ENCODE data around the gene RALA. TPM values are rescaled to one million over a fixed set of nuclear protein-coding genes. Genes with fewer than 3 reads are reported as not detected.

Gene RALA
- total RNA-seq, 1 experiment from 2014 or later = 27.3 TPM

DNA sequence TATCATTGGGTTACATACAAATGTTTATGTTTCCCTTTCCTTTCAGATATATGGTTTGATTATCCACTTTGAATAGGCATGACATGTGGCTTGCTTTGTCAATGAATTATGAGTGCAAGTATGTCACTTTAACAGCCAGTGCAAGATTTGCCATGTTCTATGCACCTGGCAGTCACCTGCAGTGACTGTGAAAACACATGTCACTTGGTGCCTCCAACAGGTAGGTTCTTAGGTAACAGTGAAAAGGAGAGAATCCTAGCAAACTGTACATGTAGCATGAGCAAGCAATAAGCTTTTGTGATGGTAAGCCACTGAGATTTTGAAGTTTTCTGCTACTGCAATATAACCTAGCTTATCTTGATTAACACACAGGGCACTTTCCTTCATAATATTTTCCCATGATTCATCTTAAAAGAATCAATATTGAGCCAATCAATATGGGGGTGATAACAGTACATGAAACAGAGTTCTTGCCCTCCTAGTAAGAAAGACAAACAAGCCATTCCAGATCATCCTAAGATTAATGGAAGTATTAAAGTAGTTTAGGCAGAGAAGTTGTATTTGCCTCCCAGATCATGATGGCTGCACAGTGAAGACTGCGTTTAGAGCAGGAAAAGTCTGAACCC, 7.9 kb upstream of the RALA start (continued):
- TF ChIP-seq ELF1 (IDR thresholded peaks at IDR 0.05; ENCODE audit: borderline replicate concordance, low read depth) = no peak
- TF ChIP-seq TCF7L2 (IDR thresholded peaks at IDR 0.05; ENCODE audit: borderline replicate concordance, extremely low read depth, insufficient read depth, insufficient read length) = no peak
- no peak for TF ChIP-seq YY1 (IDR thresholded peaks at IDR 0.05; ENCODE audit: extremely low read depth, insufficient replicate concordance, low read depth, low read length)
- no peak for TF ChIP-seq EGR1 (IDR thresholded peaks at IDR 0.05; ENCODE audit: low read depth)
- TF ChIP-seq JUND (IDR thresholded peaks at IDR 0.05) = no peak
- TF ChIP-seq SP1 (IDR thresholded peaks at IDR 0.05; ENCODE audit: low read depth) = no peak
- TF ChIP-seq CTCF (IDR thresholded peaks at IDR 0.05 in 2 of 3, conservative IDR thresholded peaks at IDR 0.05 in 1 of 3; ENCODE audit: borderline replicate concordance in 1 of 3, insufficient read depth in 1 of 3, low read depth in 2 of 3, low read length in 2 of 3) = no peak
- no peak for TF ChIP-seq SIN3A (IDR thresholded peaks at IDR 0.05; ENCODE audit: low read depth)

DNA sequence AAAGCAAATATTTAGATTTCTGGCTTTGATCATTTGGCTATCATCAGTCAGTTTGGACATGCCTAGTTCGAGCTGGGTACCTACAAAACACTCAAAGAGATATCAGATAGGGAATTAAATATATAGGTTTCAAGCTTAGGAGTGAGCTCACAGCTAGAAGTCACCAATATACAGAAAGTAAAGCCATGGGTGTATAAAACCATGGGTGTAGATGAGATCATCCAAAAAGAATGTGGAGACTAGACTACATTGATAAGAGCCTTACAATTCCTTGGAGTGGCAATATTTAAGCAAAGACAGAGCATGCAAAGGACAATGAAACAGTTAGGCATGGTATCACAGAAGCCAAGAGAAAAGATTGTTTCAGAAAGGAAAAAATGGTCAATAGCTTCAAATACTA, 7.2 kb upstream of the RALA start:
- CTCF ChIA-PET = no interaction called here

More for the DNA sequence above, 7.2 kb upstream of the RALA start:
- no peak for DNase-seq (ENCODE audit: low read depth, low spot score)
- Histone ChIP-seq H3K9ac (ENCODE audit: low read length) (no peak overlapping the region), H3K79me2 (ENCODE audit: insufficient read depth, low read length) (no peaks in the 10 kb centered on the region), H3K4me1 (ENCODE audit: control insufficient read depth in 1 of 2, insufficient read depth in 2 of 2, low read length in 2 of 2) (0 out of 4 replicates have a peak, but pooled peaks cover 0 to 4% of the 10 kb centered on the region in 2 experiments), H4K20me1 (ENCODE audit: insufficient read depth) (no peaks in the 10 kb centered on the region), H3K4me3 (replicated peaks in 1 of 2; ENCODE audit: low read depth in 1 of 2, low read length in 2 of 2) (no peak overlapping the region), H3K36me3 (ENCODE audit: control insufficient read depth in 1 of 2, insufficient read depth in 2 of 2, low read length in 2 of 2) (no peaks in the 10 kb centered on the region), H3K27me3 (ENCODE audit: insufficient read depth, low read length) (no peaks in the 10 kb centered on the region), H2AFZ (ENCODE audit: low read depth, low read length, poor library complexity, severe bottlenecking) (no peak overlapping the region), H3K9me3 (ENCODE audit: control insufficient read depth in 1 of 2, insufficient read depth in 1 of 2, low read depth in 1 of 2, low read length in 2 of 2) (no peaks in the 10 kb centered on the region), H3K4me2 (ENCODE audit: low read length) (no peak overlapping the region), H3K27ac (ENCODE audit: low read depth, low read length) (no peak overlapping the region), H3K9me2 (ENCODE audit: insufficient read depth) (no peaks in the 10 kb centered on the region)
- BruUV-seq (replicated peaks) = no TSS peak
- no peak for TF ChIP-seq POLR2AphosphoS5 (IDR thresholded peaks at IDR 0.05; ENCODE audit: low read depth, low read length)
- TF ChIP-seq ELF1 (IDR thresholded peaks at IDR 0.05; ENCODE audit: borderline replicate concordance, low read depth) = no peak
- no peak for TF ChIP-seq ATF3 (IDR thresholded peaks at IDR 0.05)
- TF ChIP-seq ZFX (IDR thresholded peaks at IDR 0.05) = no peak
- TF ChIP-seq JUND (IDR thresholded peaks at IDR 0.05) = no peak
- TF ChIP-seq CTCF (IDR thresholded peaks at IDR 0.05 in 2 of 3, conservative IDR thresholded peaks at IDR 0.05 in 1 of 3; ENCODE audit: borderline replicate concordance in 1 of 3, insufficient read depth in 1 of 3, low read depth in 2 of 3, low read length in 2 of 3) = no peak
- no peak for TF ChIP-seq FOSL1 (IDR thresholded peaks at IDR 0.05; ENCODE audit: low read depth)
- POLR2A ChIA-PET = no interaction called here
- ATAC-seq = no peak
- intact Hi-C loops (cut with micrococcal nuclease) = no loop called here
- RAD21 ChIA-PET (ENCODE audit: low non-redundant PET in 1 of 2, low total read pairs in 2 of 2, uncharacterized antibody in 2 of 2, unreplicated experiment in 2 of 2) = no interaction called here
